SK-N-DZ (cell line): Measurements from ENCODE around the gene UBTF. TPM values are rescaled to one million over a fixed set of nuclear protein-coding genes. Genes with fewer than 3 reads are reported as not detected.

ENCODE experiments used
- DNase-seq: peaks from one replicate; pipeline ENCODE4 v3.0.0-alpha.2; 2015; ENCODE audit warnings: low spot score
- polyA plus RNA-seq, 2 experiments: library from polyadenylated mRNA; depleted of rRNA; stranded (reverse); fragments of >200 nt; gene quantifications; 2 replicates each; pipeline ENCODE4 v1.2.3, GENCODE V29; 2014

The UBTF gene
- 52.6 and 55.7 TPM in 2 replicates for polyA plus RNA-seq (2014; cell fraction: cytosol; rRNA removed)
- 53.9 and 65.9 TPM in 2 replicates for polyA plus RNA-seq (2014; cell fraction: nucleus; rRNA removed)

GRCh38 chr17:44219616-44220212 is at the start of gene UBTF:
Gene UBTF (minus strand): TSS chr17:44219675. CDS start chr17:44218229, 1,446 bp downstream.
- DNase-seq = peak; percentile 71

DNA sequence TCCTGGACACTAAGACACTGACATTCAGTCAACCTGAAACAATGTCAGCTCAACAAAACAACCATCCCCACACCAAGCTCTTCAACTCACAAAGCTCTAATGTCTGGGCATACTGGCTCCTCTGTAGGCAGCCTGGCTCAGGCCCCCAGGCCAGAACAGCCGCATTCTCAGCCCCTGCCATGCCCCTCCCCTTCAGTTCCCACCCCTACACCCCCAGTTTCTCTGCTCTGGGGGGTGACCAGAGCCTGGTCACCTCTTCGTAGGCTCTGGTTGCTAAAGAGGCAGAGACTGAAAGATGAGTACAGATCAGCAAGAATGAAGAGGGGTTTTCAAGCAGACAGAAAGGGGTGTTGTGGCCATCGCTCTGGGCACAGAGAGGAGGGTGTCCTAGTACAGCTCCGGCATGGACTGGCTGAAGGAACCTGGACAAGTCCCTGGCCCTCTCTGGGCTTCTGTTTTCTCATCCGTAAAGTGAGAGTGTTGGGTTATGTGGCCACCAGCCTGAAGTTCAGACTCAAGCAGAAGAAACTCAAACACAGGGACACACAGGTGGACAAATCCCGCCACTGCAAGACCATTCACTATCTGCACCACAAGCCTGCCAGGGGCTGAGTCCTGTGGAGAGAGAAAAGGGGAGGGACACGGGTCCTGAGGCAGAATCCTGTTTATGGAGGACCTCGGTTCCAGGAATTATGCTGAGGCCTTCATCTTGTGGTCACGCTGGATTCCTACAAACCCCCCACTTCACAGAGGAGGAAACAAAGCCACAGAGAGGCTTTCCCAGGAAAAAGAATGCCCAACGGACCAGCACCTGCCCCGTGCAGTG is 49.4 kb upstream of the UBTF start:
- no peak for DNase-seq

GRCh38 chr17:44267818-44268490 is 48.5 kb upstream of the UBTF start, which contains the start of gene SLC4A1:
Gene SLC4A1 (minus strand): TSS chr17:44268135. CDS start chr17:44262866, 5,269 bp downstream.
- DNase-seq = no peak

DNA sequence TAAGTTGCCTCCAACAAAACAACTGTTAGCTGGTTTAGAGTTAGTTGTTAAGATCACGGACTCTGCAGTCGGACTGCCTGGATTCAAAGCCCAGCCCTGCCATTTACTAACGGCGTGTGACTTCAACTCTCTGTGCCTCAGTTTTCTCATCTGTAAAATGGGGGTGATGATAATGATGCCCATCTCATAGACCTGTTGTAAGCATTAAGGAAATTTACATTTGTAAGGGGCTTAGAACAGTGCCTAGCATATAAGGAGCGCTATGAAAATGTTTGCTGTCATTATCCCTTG is 47.6 kb upstream of the UBTF start:
- no peak for DNase-seq

DNA sequence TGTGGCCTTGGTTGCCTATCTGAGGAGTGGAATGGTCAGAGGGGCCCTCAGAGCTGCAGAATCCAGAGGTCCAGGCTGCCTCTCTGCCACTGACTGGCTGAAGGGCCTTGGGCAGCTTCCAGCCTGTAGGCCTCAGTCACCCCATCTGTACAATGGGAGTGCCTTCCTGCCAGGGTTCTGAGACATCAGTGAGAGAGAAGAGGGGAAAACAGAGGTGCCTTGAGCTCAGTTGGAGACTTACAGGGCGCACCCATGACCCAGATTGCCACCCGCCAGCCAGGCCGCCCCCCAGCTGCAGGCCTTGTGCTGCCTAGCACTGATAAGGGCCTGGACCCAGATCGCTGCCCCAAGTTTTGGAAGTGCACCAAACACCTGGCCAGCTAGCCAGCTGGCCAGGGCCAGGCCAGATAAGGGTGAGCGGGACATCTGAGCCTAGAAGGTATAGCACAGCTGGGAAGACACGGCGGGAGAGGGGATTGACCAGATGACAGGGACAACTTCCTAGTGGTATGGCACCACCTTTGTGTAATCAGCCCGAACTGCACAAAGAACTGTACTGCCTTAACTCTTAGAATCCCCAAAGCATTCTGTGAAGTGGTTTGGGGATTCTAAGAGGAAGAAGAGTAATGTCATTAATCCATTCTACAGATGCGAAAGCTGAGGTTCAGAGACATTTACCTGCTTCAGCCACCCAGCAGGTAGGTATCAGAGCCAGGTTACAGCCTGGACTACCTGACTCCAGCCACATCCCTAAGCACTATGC is 47.1 kb upstream of the UBTF start:
- no peak for DNase-seq

GRCh38 chr17:44263345-44263902 is 43.9 kb upstream of the UBTF start:
- DNase-seq = no peak

- DNase-seq = no peak
Observed at GRCh38 chr17:44262654-44263225, 43.3 kb upstream of the UBTF start.

- no peak for DNase-seq
Observed at GRCh38 chr17:44260296-44260695, 40.8 kb upstream of the UBTF start.

GRCh38 chr17:44258811-44259351 is 39.4 kb upstream of the UBTF start:
- DNase-seq = no peak

GRCh38 chr17:44257815-44258760 is 38.6 kb upstream of the UBTF start:
- DNase-seq = no peak

GRCh38 chr17:44256671-44257070 is 37.2 kb upstream of the UBTF start:
- DNase-seq = no peak

DNA sequence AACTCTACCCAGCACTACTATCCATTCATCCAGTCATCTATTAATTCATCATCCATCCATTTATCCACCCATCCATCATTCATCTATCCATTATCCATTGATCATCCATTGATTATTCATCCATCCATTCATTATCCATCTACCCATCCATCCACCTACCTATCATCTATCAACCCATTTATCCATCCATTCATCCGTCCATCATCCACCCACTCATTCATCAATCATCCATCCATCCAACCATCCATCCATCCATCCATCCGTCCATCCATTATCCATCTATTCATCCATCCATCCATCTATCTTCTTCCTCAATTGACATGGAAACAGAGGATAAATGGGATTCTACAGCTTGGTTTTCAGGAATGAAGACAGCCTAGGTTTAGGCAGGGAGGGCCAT is 36.4 kb upstream of the UBTF start:
- DNase-seq = no peak

- DNase-seq = no peak
Observed at GRCh38 chr17:44254361-44255095, 35.1 kb upstream of the UBTF start.

- no peak for DNase-seq
Observed at GRCh38 chr17:44253006-44253405, 33.5 kb upstream of the UBTF start.

DNA sequence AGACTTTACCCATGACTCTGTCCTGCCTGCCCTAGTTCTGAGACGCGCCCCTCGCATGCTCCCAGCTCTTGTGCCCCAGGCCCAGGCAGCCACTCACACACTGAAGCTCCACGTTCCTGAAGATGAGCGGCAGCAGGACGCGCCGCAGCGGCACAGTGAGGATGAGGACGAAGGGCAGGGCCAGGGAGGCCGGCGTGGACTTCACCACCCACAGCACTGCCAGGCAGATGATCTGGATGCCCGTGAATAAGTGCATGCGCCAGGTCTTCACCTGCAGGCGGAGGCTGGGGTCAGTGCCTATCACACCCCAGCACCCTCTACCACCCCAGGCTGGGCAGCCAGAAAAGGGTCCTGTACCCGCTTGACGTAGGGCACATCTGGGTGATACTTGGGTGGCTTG is 31.6 kb upstream of the UBTF start:
- DNase-seq = no peak

- no peak for DNase-seq
Observed at GRCh38 chr17:44249501-44250246, 30.2 kb upstream of the UBTF start.

DNA sequence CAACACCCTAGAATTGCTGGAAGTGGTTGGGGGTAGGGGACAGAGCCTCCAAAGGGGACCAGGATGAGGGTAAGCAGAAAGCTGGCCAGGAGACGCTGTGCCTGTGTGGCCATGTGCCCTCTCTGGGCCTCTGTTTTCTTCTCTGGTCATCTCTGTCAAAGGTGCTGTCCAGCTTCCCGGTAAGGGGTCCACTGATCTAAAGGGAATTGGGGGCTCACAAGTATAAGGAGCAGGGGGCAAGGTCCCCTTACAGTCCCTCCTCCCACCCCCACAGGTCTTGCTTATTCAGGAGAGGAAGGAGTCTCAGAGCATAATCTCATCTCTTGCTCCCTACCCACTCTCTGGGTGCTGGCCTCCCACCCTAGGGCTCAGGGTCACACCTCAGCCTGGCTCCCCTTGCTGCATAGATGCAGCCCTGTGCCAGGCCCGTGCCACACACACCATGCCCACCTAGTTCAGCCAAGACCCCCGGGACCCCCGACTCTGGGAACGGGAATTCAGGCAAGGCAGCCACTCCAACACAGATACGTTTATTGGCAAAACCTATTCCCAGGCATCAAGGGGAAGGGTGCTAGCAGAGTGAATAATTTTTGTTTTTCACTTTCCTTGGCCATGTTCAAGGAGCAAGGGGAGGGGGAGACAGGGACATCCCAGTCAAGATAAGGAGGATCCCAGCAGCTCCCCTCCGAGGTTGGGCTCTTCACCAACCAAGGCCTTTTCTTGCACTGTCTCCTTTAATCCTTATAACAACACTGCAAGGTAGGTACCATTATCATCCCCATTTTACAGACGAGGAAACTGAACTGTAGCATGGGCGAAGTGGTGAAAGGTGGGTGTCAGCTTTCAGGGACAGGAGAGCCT is 28.6 kb upstream of the UBTF start:
- DNase-seq = no peak
